Pancreas (tissue), 10 donors: ENCODE measurements around the gene DLG2. TPM values are rescaled to one million over a fixed set of nuclear protein-coding genes. Genes with fewer than 3 reads are reported as not detected.

Source experiments
- ATAC-seq, 4 donors: fragments of 200-7000 bp; cut with Tn5 transposase; one replicate each; pipeline versions ENCODE4 v1.8.0 to v1.9.1; 2020; ENCODE audit warnings: mild to moderate bottlenecking in 4 of 4, moderate library complexity in 4 of 4
- DNase-seq, 6 donors: peaks; one replicate each; pipeline ENCODE4 v3.0.0-alpha.2; 2020
- FAIRE-seq: peaks from 2 replicates; lab custom pipeline; 2012; peaks lifted over from hg19 to GRCh38; lab: Jason Lieb, UNC
- H3K27ac ChIP-seq, 4 donors: fragments of 200-600 bp; sonication (generic); 1 replicate in 3 of 4; 2 replicates in 1 of 4; pipeline versions ENCODE4 v1.5.0 to v1.8.0; 2020
- H3K27me3 ChIP-seq, 4 donors: fragments of 200-600 bp; one replicate each; pipeline ENCODE4 v1.8.0; 2021
- H3K36me3 ChIP-seq, 3 donors: fragments of 200-600 bp; sonication (generic) in 1 of 3; one replicate each; pipeline versions ENCODE4 v1.5.0 to v1.8.0; 2020 to 2021
- H3K4me1 ChIP-seq, 3 donors: fragments of 200-600 bp; one replicate each; pipeline ENCODE4 v1.8.0; 2021
- H3K4me3 ChIP-seq, 4 donors: fragments of 200-600 bp; sonication (generic) in 2 of 4; one replicate each; pipeline versions ENCODE4 v1.5.0 to v1.8.0; 2020 to 2021
- H3K9me3 ChIP-seq, 4 donors: fragments of 200-600 bp; one replicate each; pipeline ENCODE4 v1.8.0; 2021
- CTCF ChIP-seq, 4 donors: fragments of 200-600 bp; sonication (generic) in 3 of 4; IDR thresholded peaks; one replicate each; pipeline versions ENCODE4 v1.5.0 to v1.8.0; 2021; ENCODE audit warnings: antibody characterized with exemption in 4 of 4
- WGBS, 2 donors: extraction: QIAGEN DNeasy Blood & Tissue Kit; methylation state at CpG; one replicate each; pipeline ENCODE4 v1.1.7; 2013; 5-methylcytosine and 5-hydroxymethylcytosine counted together
- intact Hi-C, 3 donors: fragments of 100-400 bp; cut with DNase I; formaldehyde crosslinking; loops; one replicate each; pipeline versions ENCODE4 v1.11.1 to v1.14.2; 2022
- polyA plus RNA-seq, 2 donors: library from polyadenylated mRNA; stranded (reverse); fragments of 200-250 nt; gene quantifications; one replicate each; pipeline ENCODE4 v1.2.3, GENCODE V29; 2013
- total RNA-seq, 6 donors: library from RNA; stranded (reverse); fragmentation: NEBNext Ultra II Directional in 4 of 6; extraction: Animal tissue kit (Norgen Biotek cat#: 25700) in 4 of 6; gene quantifications; one replicate each; pipeline versions ENCODE4 v1.2.1 to v1.2.4, GENCODE V29; 2021 to 2023
- donor health status: healthy with polysubstance abuse.
- donor health status: DM: no; HTN: no; CAD: no; lungs with moderate emphysema.
- donor health status: DM: no; HTN: no; CAD: no.
- donor health status: control.
- donor health status: control.
- donor health status: Bipolar disorder and iron deficiency.
- donor health status: DM: yes; HTN: yes; CAD: no.
- donor health status: DM: no; HTN: no; CAD: no.
- donor health status: DM: no; HTN: no; CAD: no.
- donor health status: DM: yes; HTN: yes; CAD: no.

Gene DLG2
- total and polyA plus RNA-seq, 8 donors: 1.2 to 5.4 (median 3.6) TPM

- no peak for FAIRE-seq
- Histone ChIP-seq H3K4me3 (no peak overlapping the region), H3K27ac (no peak overlapping the region), H3K36me3 (no peaks in the 10 kb centered on the region), H3K9me3 (no peaks in the 10 kb centered on the region), H3K27me3 (no peaks in the 10 kb centered on the region), H3K4me1 (no peaks in the 10 kb centered on the region)
- TF ChIP-seq CTCF (IDR thresholded peaks at IDR 0.05): no peak
- no peak for DNase-seq
- no peak for ATAC-seq
- intact Hi-C loops: no loop called here
- 83 to 86% methylated on average over 6 of the region's 6 CpGs for WGBS, 2 donors
Measured at GRCh38 chr11:83483808-83484207, 2143.3 kb downstream of the DLG2 start.

- FAIRE-seq: no peak
- Histone ChIP-seq H3K4me3 (no peak overlapping the region), H3K27me3 (no peaks in the 10 kb centered on the region), H3K4me1 (no peaks in the 10 kb centered on the region), H3K36me3 (no peaks in the 10 kb centered on the region), H3K27ac (no peak overlapping the region), H3K9me3 (no peaks in the 10 kb centered on the region)
- ATAC-seq: no peak
- DNase-seq: no peak
- no peak for TF ChIP-seq CTCF (IDR thresholded peaks at IDR 0.05)
- intact Hi-C loops: no loop called here
- WGBS, 2 donors: 68 to 72% methylated on average over 3 of the region's 3 CpGs
Measured at GRCh38 chr11:83480811-83481210, 2146.3 kb downstream of the DLG2 start.

- no peaks in the 10 kb centered on the region for H3K4me1 ChIP-seq
- H3K9me3 ChIP-seq: no peaks in the 10 kb centered on the region
- intact Hi-C loops: no loop called here
- ATAC-seq (no peak), FAIRE-seq (no peak), DNase-seq (no peak)
- no peak overlapping the region for H3K4me3 ChIP-seq
- no peaks in the 10 kb centered on the region for H3K36me3 ChIP-seq
- no peak for TF ChIP-seq CTCF (IDR thresholded peaks at IDR 0.05)
- WGBS, 2 donors: 92 to 95% methylated on average over 8 of the region's 8 CpGs
- H3K27me3 ChIP-seq: no peaks in the 10 kb centered on the region
- H3K27ac ChIP-seq: no peak overlapping the region
Measured at GRCh38 chr11:83480251-83480650, 2146.9 kb downstream of the DLG2 start.

- Histone ChIP-seq H3K27ac (no peak overlapping the region), H3K9me3 (no peaks in the 10 kb centered on the region), H3K4me1 (no peaks in the 10 kb centered on the region), H3K27me3 (no peaks in the 10 kb centered on the region), H3K36me3 (no peaks in the 10 kb centered on the region), H3K4me3 (no peak overlapping the region)
- intact Hi-C loops: no loop called here
- TF ChIP-seq CTCF (IDR thresholded peaks at IDR 0.05): no peak
- FAIRE-seq (no peak), DNase-seq (no peak), ATAC-seq (no peak)
Measured at GRCh38 chr11:83477772-83478171, 2149.4 kb downstream of the DLG2 start.

GRCh38 chr11:83475760-83476159 lies 2151.4 kb downstream of the DLG2 start:
- no peak for DNase-seq
- intact Hi-C loops: no loop called here
- FAIRE-seq: no peak
- Histone ChIP-seq H3K4me3 (no peak overlapping the region), H3K9me3 (no peaks in the 10 kb centered on the region), H3K27me3 (no peaks in the 10 kb centered on the region), H3K4me1 (no peaks in the 10 kb centered on the region), H3K27ac (no peak overlapping the region), H3K36me3 (no peaks in the 10 kb centered on the region)
- WGBS, 2 donors: 88 to 89% methylated on average over 3 of the region's 3 CpGs
- ATAC-seq: no peak
- no peak for TF ChIP-seq CTCF (IDR thresholded peaks at IDR 0.05)
